GM12864 (cell line): ENCODE measurements around the gene CLCN3.

Source experiments
- DNase-seq: peaks from one replicate; pipeline ENCODE4 v3.0.0-alpha.2; 2011; ENCODE audit warnings: low read depth
- H3K4me3 ChIP-seq: 2 replicates; pipeline ENCODE4 v1.5.1; 2011; ENCODE audit warnings: mild to moderate bottlenecking, low read depth, low read length, control low read depth
- CTCF ChIP-seq: IDR thresholded peaks from 2 replicates; pipeline ENCODE4 v1.5.1; 2011; ENCODE audit warnings: low read depth, mild to moderate bottlenecking, moderate library complexity, low read length, control low read depth, inconsistent platforms; ENCODE audit errors: missing control alignments

The CLCN3 gene

GRCh38 chr4:169640261-169640870, 20.0 kb downstream of the CLCN3 start:
- no peak for DNase-seq
- no peak overlapping the region for H3K4me3 ChIP-seq
- TF ChIP-seq CTCF = no peak

- no peak for DNase-seq
- no peak overlapping the region for H3K4me3 ChIP-seq
- TF ChIP-seq CTCF = no peak
Observed at GRCh38 chr4:169644802-169645201, 24.4 kb downstream of the CLCN3 start.

GRCh38 chr4:169645627-169646026, 25.2 kb downstream of the CLCN3 start:
- no peak for DNase-seq
- no peak for TF ChIP-seq CTCF
- H3K4me3 ChIP-seq = no peak overlapping the region

- DNase-seq = no peak
- H3K4me3 ChIP-seq = no peak overlapping the region
- TF ChIP-seq CTCF = no peak
Observed at GRCh38 chr4:169649545-169650226, 29.3 kb downstream of the CLCN3 start.

- DNase-seq = no peak
- no peak overlapping the region for H3K4me3 ChIP-seq
- no peak for TF ChIP-seq CTCF
Observed at GRCh38 chr4:169650227-169650936, 30.0 kb downstream of the CLCN3 start.

- DNase-seq = no peak
- TF ChIP-seq CTCF = no peak
- no peak overlapping the region for H3K4me3 ChIP-seq
Observed at GRCh38 chr4:169652535-169652934, 32.2 kb downstream of the CLCN3 start.
